ENCODE results near the gene RRP8. TPM values are rescaled to one million over a fixed set of nuclear protein-coding genes. Genes with fewer than 3 reads are reported as not detected.

The RRP8 gene
- total RNA-seq, 1 experiment from 2014 or later = 16.0 TPM

GRCh38 chr11:6646576-6646917, 43.1 kb upstream of the RRP8 start:
- no peak overlapping the region for H3K27ac Mint-ChIP-seq
- no peaks in the 10 kb centered on the region for H3K9me3 Mint-ChIP-seq
- H3K4me3 Mint-ChIP-seq = no peak overlapping the region
- H2BK5ac ChIP-seq (ENCODE audit: insufficient read length, low read length) = no peak overlapping the region
- no peak for DNase-seq
- H3K23me2 ChIP-seq (ENCODE audit: insufficient read length, low read depth, low read length, poor library complexity, severe bottlenecking) = no peaks in the 10 kb centered on the region
- H2BK120ac ChIP-seq (ENCODE audit: low read depth, low read length, poor library complexity, severe bottlenecking) = no peak overlapping the region
- H3K27me3 ChIP-seq (ENCODE audit: insufficient read depth, low read length) = 0 out of 2 replicates have a peak, but pooled peaks cover under 1% of the 10 kb centered on the region
- H4K5ac ChIP-seq (ENCODE audit: insufficient read length, low read depth, low read length) = no peak overlapping the region
- no peak overlapping the region for H2BK15ac ChIP-seq (ENCODE audit: low read depth, low read length)
- no peak overlapping the region for H3K4me2 ChIP-seq (ENCODE audit: insufficient read depth, insufficient read length, low read length)
- no peak overlapping the region for H3K4ac ChIP-seq (ENCODE audit: low read depth, low read length)
- peaks cover 2% of the 10 kb centered on the region; the same call in 1 of the 2 replicates for H3K4me1 ChIP-seq (ENCODE audit: insufficient read depth, low read length)
- no peak overlapping the region for H4K8ac ChIP-seq (replicated peaks; ENCODE audit: insufficient read length, low read depth, low read length)
- no peak overlapping the region for H3K27ac ChIP-seq (ENCODE audit: insufficient read length, low read depth, low read length)
- H2BK12ac ChIP-seq (ENCODE audit: insufficient read length, low read depth, low read length) = no peak overlapping the region
- no peak overlapping the region for H3K9ac ChIP-seq (ENCODE audit: extremely low read depth, insufficient read length, low read length)
- no peak for TF ChIP-seq CTCF (conservative IDR thresholded peaks at IDR 0.05)
- H3K14ac ChIP-seq (ENCODE audit: insufficient read depth, low read length) = no peak overlapping the region
- H3K56ac ChIP-seq (ENCODE audit: insufficient read length, low read depth, low read length) = no peak overlapping the region
- no peaks in the 10 kb centered on the region for H3K79me2 ChIP-seq (ENCODE audit: insufficient read depth, low read length)
- H2AFZ ChIP-seq (ENCODE audit: low read length) = no peak overlapping the region
- H3K9me3 ChIP-seq (ENCODE audit: control insufficient read depth, low read depth, low read length) = no peaks in the 10 kb centered on the region
- H3K79me1 ChIP-seq (ENCODE audit: insufficient read depth, low read depth, low read length, poor library complexity, severe bottlenecking) = no peaks in the 10 kb centered on the region
- H4K20me1 ChIP-seq (ENCODE audit: control insufficient read depth, insufficient read depth, insufficient read length) = no peaks in the 10 kb centered on the region
- no peak overlapping the region for H4K91ac ChIP-seq (ENCODE audit: insufficient read length, low read depth, low read length)
- H2AK5ac ChIP-seq (ENCODE audit: insufficient read length, low read length) = no peak overlapping the region
- WGBS (ENCODE audit: extremely low coverage, insufficient read length, low lambda C conversion rate) = no CpG with 5 or more reads among the region's 3 CpGs
- no peak overlapping the region for H2BK20ac ChIP-seq (ENCODE audit: low read depth, low read length, poor library complexity, severe bottlenecking)
- no peaks in the 10 kb centered on the region for H3K4me1 Mint-ChIP-seq
- no peak overlapping the region for H3K18ac ChIP-seq (ENCODE audit: insufficient read length, low read depth, low read length)
- H3K23ac ChIP-seq (ENCODE audit: insufficient read length, low read depth, low read length) = no peak overlapping the region
- no peak overlapping the region for H3T11ph ChIP-seq (ENCODE audit: low read length)
- H3K36me3 Mint-ChIP-seq (ENCODE audit: insufficient read depth in 1 of 3, low read depth in 3 of 3) = no peaks in the 10 kb centered on the region
- H3K27me3 Mint-ChIP-seq (ENCODE audit: low read depth) = 0 out of 2 replicates have a peak, but pooled peaks cover 2% of the 10 kb centered on the region
